ENCODE results near the gene CBR1. TPM values are rescaled to one million over a fixed set of nuclear protein-coding genes. Genes with fewer than 3 reads are reported as not detected.

Gene CBR1
- total RNA-seq, 1 experiment from 2014 or later, result 26.4 TPM

DNA sequence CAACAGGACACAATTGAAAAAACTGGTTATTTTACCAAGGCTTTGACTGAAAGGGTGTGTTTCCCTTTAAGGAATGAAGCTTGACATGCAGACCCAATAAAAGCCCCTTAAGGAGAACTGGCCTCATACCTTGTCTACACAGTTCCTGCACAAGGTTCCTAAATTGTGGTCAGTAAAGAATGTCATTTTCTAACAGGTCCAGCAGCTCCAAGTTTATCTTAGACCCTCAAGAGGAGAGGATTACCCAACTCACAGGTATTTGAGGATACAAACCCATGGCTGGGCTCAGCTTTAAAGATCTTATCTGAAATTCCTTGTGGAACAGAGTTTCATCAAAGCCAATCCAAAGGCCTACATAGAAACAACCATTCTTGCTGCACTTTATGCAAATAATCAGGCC is 33.6 kb downstream of the CBR1 start:
- Histone ChIP-seq H3K4me2 (ENCODE audit: low read depth, low read length, poor library complexity, severe bottlenecking) (no peak overlapping the region), H3K9me2 (replicated peaks; ENCODE audit: insufficient read depth, low read length) (no peaks in the 10 kb centered on the region), H4K20me1 (ENCODE audit: insufficient read depth, low read depth, low read length) (no peaks in the 10 kb centered on the region), H3K9ac (ENCODE audit: low read length) (no peak overlapping the region), H3K79me2 (ENCODE audit: low read length) (no peaks in the 10 kb centered on the region), H3K4me3 (ENCODE audit: low read length) (no peak overlapping the region), H3K27ac (ENCODE audit: low read length) (no peak overlapping the region), H3K36me3 (ENCODE audit: insufficient read depth, low read length) (no peaks in the 10 kb centered on the region), H3K9me3 (ENCODE audit: low read length) (no peaks in the 10 kb centered on the region), H2AFZ (ENCODE audit: low read length) (no peak overlapping the region), H3K27me3 (ENCODE audit: low read length) (no peaks in the 10 kb centered on the region), H3K4me1 (ENCODE audit: low read length) (no peaks in the 10 kb centered on the region; the same call in 1 of the 2 replicates)
- DNase-seq, result peak; percentile 21

- Histone ChIP-seq H3K9ac (ENCODE audit: low read length) (no peak overlapping the region), H3K4me2 (ENCODE audit: low read depth, low read length, poor library complexity, severe bottlenecking) (no peak overlapping the region), H3K36me3 (ENCODE audit: insufficient read depth, low read length) (no peaks in the 10 kb centered on the region), H3K4me1 (ENCODE audit: low read length) (no peaks in the 10 kb centered on the region; the same call in 1 of the 2 replicates), H3K27me3 (ENCODE audit: low read length) (no peaks in the 10 kb centered on the region), H4K20me1 (ENCODE audit: insufficient read depth, low read depth, low read length) (no peaks in the 10 kb centered on the region), H3K9me2 (replicated peaks; ENCODE audit: insufficient read depth, low read length) (no peaks in the 10 kb centered on the region), H3K9me3 (ENCODE audit: low read length) (no peaks in the 10 kb centered on the region), H3K27ac (ENCODE audit: low read length) (no peak overlapping the region), H3K4me3 (ENCODE audit: low read length) (no peak overlapping the region), H3K79me2 (ENCODE audit: low read length) (no peaks in the 10 kb centered on the region), H2AFZ (ENCODE audit: low read length) (no peak overlapping the region)
- peak; percentile 40 for DNase-seq
Measured at GRCh38 chr21:36104317-36105300, 34.8 kb downstream of the CBR1 start.

DNA sequence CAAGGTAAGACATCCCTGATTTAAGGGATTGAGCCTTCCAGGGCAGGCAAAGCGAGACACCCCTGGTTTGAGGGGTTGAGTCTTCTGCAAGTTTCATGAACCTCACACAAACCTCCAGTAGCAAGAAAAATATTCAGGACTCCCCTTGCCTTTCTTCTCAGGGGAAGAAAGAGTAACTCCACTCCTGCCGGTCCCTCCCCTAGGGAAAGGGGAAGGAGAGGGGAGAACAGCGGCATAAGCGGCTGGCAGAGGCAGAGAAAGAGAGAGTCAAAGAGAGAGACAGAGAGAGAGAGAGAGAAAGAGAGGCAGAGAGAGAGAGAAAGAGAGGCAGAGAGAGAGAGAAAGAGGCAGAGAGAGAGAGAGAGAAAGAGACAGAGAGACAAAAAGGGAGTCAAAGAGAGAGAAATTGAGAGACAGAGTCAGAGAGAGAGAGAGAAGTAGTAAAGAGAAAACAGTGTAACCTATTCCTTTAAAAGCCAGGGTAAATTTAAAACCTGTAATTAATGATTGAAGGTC is 35.6 kb downstream of the CBR1 start:
- no peaks in the 10 kb centered on the region for H3K79me2 ChIP-seq (ENCODE audit: low read length)
- no peak overlapping the region for H2AFZ ChIP-seq (ENCODE audit: low read length)
- no peaks in the 10 kb centered on the region for H3K9me2 ChIP-seq (replicated peaks; ENCODE audit: insufficient read depth, low read length)
- no peaks in the 10 kb centered on the region for H3K27me3 ChIP-seq (ENCODE audit: low read length)
- DNase-seq, result no peak
- no peak overlapping the region for H3K4me2 ChIP-seq (ENCODE audit: low read depth, low read length, poor library complexity, severe bottlenecking)
- H4K20me1 ChIP-seq (ENCODE audit: insufficient read depth, low read depth, low read length), result no peaks in the 10 kb centered on the region
- H3K4me1 ChIP-seq (ENCODE audit: low read length), result no peaks in the 10 kb centered on the region; the same call in 1 of the 2 replicates
- H3K9me3 ChIP-seq (ENCODE audit: low read length), result no peaks in the 10 kb centered on the region
- H3K27ac ChIP-seq (ENCODE audit: low read length), result no peak overlapping the region
- H3K9ac ChIP-seq (ENCODE audit: low read length), result no peak overlapping the region
- no peak overlapping the region for H3K4me3 ChIP-seq (ENCODE audit: low read length)
- H3K36me3 ChIP-seq (ENCODE audit: insufficient read depth, low read length), result no peaks in the 10 kb centered on the region

GRCh38 chr21:36109868-36110267 is 40.0 kb downstream of the CBR1 start:
- no peaks in the 10 kb centered on the region for H3K36me3 ChIP-seq (ENCODE audit: insufficient read depth, low read length)
- H4K20me1 ChIP-seq (ENCODE audit: insufficient read depth, low read depth, low read length), result no peaks in the 10 kb centered on the region
- H3K4me2 ChIP-seq (ENCODE audit: low read depth, low read length, poor library complexity, severe bottlenecking), result no peak overlapping the region
- no peaks in the 10 kb centered on the region for H3K27me3 ChIP-seq (ENCODE audit: low read length)
- H3K4me3 ChIP-seq (ENCODE audit: low read length), result no peak overlapping the region
- peak; percentile 26 for DNase-seq
- H2AFZ ChIP-seq (ENCODE audit: low read length), result no peak overlapping the region
- no peak overlapping the region for H3K27ac ChIP-seq (ENCODE audit: low read length)
- H3K9ac ChIP-seq (ENCODE audit: low read length), result no peak overlapping the region
- H3K79me2 ChIP-seq (ENCODE audit: low read length), result no peaks in the 10 kb centered on the region
- no peaks in the 10 kb centered on the region for H3K9me3 ChIP-seq (ENCODE audit: low read length)
- no peaks in the 10 kb centered on the region for H3K9me2 ChIP-seq (replicated peaks; ENCODE audit: insufficient read depth, low read length)
- no peaks in the 10 kb centered on the region for H3K4me1 ChIP-seq (ENCODE audit: low read length)

GRCh38 chr21:36111238-36111637 is 41.4 kb downstream of the CBR1 start:
- H2AFZ ChIP-seq (ENCODE audit: low read length), result no peak overlapping the region
- H3K27me3 ChIP-seq (ENCODE audit: low read length), result no peaks in the 10 kb centered on the region
- no peaks in the 10 kb centered on the region for H3K36me3 ChIP-seq (ENCODE audit: insufficient read depth, low read length)
- no peaks in the 10 kb centered on the region for H4K20me1 ChIP-seq (ENCODE audit: insufficient read depth, low read depth, low read length)
- H3K79me2 ChIP-seq (ENCODE audit: low read length), result no peaks in the 10 kb centered on the region
- H3K27ac ChIP-seq (ENCODE audit: low read length), result no peak overlapping the region
- H3K4me1 ChIP-seq (ENCODE audit: low read length), result no peaks in the 10 kb centered on the region
- no peak overlapping the region for H3K9ac ChIP-seq (ENCODE audit: low read length)
- no peak overlapping the region for H3K4me3 ChIP-seq (ENCODE audit: low read length)
- H3K9me2 ChIP-seq (replicated peaks; ENCODE audit: insufficient read depth, low read length), result no peaks in the 10 kb centered on the region
- no peaks in the 10 kb centered on the region for H3K9me3 ChIP-seq (ENCODE audit: low read length)
- H3K4me2 ChIP-seq (ENCODE audit: low read depth, low read length, poor library complexity, severe bottlenecking), result no peak overlapping the region
- DNase-seq, result peak; percentile 20

DNA sequence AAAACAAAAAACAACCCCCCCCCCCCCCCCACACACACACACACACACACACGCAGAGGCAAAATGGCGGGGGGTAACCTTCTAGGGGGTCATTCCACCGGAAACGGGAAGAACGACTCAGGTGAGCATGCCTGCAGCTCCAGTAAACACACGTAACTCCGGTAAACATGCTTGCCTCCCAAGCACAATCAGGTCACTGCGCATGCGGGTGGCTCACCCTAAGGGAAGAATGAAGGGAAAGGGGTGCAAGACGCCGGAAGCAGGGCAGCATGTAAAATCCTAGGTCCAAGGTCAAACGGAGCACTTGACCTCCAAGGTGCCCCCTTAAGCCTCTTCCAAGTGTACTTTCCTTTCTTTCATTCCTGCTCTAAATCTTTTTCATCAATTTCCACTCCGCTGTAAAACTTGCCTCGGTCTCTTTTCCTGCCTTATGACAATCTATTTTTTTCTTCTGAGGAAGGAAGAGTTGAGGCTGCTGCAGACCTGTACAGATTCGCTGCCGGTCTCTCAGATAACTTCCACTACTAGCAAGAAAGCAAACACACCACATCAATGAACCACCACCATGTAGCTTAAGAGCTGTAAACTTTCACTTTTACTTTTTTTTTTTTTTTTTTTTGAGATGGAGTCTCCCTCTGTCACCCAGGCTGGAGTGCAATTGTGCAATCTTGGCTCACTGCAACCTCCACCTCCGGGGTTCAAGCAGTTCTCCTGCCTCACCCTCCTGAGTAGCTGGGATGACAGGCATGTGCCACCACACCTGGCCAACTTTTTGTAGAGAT is 44.0 kb downstream of the CBR1 start:
- Histone ChIP-seq H3K9me2 (replicated peaks; ENCODE audit: insufficient read depth, low read length) (no peaks in the 10 kb centered on the region), H3K4me2 (ENCODE audit: low read depth, low read length, poor library complexity, severe bottlenecking) (no peak overlapping the region), H4K20me1 (ENCODE audit: insufficient read depth, low read depth, low read length) (no peaks in the 10 kb centered on the region), H3K9ac (ENCODE audit: low read length) (no peak overlapping the region), H2AFZ (ENCODE audit: low read length) (no peak overlapping the region), H3K36me3 (ENCODE audit: insufficient read depth, low read length) (no peaks in the 10 kb centered on the region), H3K79me2 (ENCODE audit: low read length) (no peaks in the 10 kb centered on the region), H3K27ac (ENCODE audit: low read length) (no peak overlapping the region), H3K9me3 (ENCODE audit: low read length) (no peaks in the 10 kb centered on the region), H3K4me1 (ENCODE audit: low read length) (no peaks in the 10 kb centered on the region), H3K4me3 (ENCODE audit: low read length) (no peak overlapping the region), H3K27me3 (ENCODE audit: low read length) (no peaks in the 10 kb centered on the region)
- DNase-seq, result peak; percentile 28

DNA sequence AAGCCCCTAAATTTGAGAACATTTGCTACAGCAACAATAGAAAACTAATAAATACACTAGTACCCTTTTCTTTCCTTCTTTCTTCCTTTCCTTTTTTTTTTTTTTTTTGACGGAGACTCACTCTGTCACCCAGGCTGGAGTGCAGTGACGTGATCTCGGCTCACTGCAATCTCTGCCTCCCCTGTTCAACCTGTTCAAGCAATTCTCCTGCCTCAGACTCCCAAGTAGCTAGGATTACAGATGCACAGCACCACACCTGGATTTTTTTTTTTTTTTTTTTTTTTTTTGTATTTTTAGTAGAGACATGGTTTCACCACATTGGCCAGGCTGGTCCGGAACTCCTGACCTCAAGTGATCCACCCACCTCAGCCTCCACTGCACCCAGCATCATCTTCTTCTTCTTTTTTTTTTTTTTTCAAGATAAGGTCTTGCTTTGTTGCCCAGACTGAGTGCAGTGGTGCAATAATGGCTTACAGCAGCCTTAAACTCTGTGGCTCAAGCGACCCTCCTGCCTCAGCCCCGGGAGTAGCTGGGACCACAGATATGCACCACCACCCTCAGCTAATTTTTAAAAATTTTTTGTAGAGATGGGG is 45.4 kb downstream of the CBR1 start:
- peak; percentile 27 for DNase-seq
- no peak overlapping the region for H3K27ac ChIP-seq (ENCODE audit: low read length)

More for the DNA sequence above, 45.4 kb downstream of the CBR1 start:
- Histone ChIP-seq H4K20me1 (ENCODE audit: insufficient read depth, low read depth, low read length) (no peaks in the 10 kb centered on the region), H3K9me3 (ENCODE audit: low read length) (no peaks in the 10 kb centered on the region), H3K4me3 (ENCODE audit: low read length) (no peak overlapping the region), H3K9me2 (replicated peaks; ENCODE audit: insufficient read depth, low read length) (no peaks in the 10 kb centered on the region), H3K27me3 (ENCODE audit: low read length) (no peaks in the 10 kb centered on the region), H2AFZ (ENCODE audit: low read length) (no peak overlapping the region), H3K4me2 (ENCODE audit: low read depth, low read length, poor library complexity, severe bottlenecking) (no peak overlapping the region), H3K36me3 (ENCODE audit: insufficient read depth, low read length) (no peaks in the 10 kb centered on the region), H3K79me2 (ENCODE audit: low read length) (no peaks in the 10 kb centered on the region), H3K9ac (ENCODE audit: low read length) (no peak overlapping the region), H3K4me1 (ENCODE audit: low read length) (no peaks in the 10 kb centered on the region)
